Measurements from ENCODE around the gene KRT71. TPM values are rescaled to one million over a fixed set of nuclear protein-coding genes. Genes with fewer than 3 reads are reported as not detected.

Gene KRT71
- total RNA-seq, 4 donors from 2014 or later, result 0.32 to 61.7 (median 1.6) TPM; not detected in 1

DNA sequence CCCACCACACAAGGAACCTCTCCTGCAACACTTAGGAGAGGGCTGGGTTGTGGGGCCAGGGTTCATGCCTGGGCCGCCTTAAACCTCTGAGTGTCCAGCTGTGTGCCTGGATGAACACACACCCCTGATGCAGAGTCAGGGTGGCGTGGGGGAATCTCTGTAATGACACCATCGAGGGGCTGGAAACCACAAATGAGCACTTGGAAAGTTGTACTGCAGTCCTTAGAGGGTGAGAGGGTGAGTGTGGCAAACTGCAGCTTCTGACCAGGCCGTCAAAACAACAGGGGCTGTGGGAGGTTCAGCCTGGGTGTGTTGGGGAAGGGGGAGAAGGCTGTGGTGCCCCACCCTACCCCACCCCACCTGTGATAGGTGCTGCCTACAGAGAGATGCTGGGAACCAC lies 20.3 kb downstream of the KRT71 start:
- intact Hi-C loops (cut with DNase I; ENCODE audit: low total_unique reads), result no loop called here
- no peak for DNase-seq (ENCODE audit: low spot score in 2 of 2)
- TF ChIP-seq POLR2A (IDR thresholded peaks at IDR 0.05), result no peak
- TF ChIP-seq, protein P1, sequence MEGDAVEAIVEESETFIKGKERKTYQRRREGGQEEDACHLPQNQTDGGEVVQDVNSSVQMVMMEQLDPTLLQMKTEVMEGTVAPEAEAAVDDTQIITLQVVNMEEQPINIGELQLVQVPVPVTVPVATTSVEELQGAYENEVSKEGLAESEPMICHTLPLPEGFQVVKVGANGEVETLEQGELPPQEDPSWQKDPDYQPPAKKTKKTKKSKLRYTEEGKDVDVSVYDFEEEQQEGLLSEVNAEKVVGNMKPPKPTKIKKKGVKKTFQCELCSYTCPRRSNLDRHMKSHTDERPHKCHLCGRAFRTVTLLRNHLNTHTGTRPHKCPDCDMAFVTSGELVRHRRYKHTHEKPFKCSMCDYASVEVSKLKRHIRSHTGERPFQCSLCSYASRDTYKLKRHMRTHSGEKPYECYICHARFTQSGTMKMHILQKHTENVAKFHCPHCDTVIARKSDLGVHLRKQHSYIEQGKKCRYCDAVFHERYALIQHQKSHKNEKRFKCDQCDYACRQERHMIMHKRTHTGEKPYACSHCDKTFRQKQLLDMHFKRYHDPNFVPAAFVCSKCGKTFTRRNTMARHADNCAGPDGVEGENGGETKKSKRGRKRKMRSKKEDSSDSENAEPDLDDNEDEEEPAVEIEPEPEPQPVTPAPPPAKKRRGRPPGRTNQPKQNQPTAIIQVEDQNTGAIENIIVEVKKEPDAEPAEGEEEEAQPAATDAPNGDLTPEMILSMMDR (IDR thresholded peaks at IDR 0.05), result no peak
- WGBS, 2 donors, result 77 to 81% methylated on average over 4 of the region's 4 CpGs
- no peak overlapping the region for H3K4me3 ChIP-seq (ENCODE audit: low read depth, poor library complexity, severe bottlenecking)

DNA sequence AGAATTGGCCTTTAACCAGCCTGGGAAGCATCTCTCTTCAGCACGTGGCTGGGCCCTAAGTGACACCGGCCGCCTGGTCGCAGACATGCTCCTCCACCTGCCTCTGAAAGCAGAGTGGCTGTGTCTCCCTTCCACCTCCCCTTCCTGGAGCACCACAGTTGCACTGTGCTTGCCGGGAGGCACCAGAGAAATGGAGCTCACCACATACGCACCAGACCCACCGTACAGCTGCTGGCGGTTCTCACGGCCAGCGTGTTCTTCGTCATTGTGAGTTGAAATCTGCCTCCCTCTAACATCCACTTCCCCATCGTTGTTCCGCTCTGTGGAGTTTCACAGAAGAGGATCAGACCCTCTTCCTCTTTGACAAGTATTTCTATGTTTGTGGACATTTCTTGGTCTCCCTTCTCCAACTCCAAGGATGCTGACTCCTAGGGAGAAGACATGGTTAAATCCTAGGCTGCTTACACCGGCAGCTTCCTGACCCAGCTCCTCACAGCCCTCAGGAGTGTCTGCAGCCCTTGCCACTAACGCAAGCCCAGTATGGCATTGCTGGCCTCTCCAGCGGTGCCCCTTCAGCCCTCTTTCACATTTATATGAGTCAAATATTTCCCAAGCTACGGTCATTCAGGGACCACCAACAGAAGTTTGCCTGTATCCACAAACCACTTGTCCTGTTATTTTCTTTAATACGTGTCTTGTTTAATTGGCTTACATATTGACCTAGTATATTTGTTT lies 21.2 kb downstream of the KRT71 start:
- 90 to 92% methylated on average over 18 of the region's 18 CpGs for WGBS, 2 donors
- intact Hi-C loops (cut with DNase I; ENCODE audit: low total_unique reads), result no loop called here
- no peak for DNase-seq (ENCODE audit: low spot score in 2 of 2)
- TF ChIP-seq, protein P1 (IDR thresholded peaks at IDR 0.05), result no peak
- no peak for TF ChIP-seq POLR2A (IDR thresholded peaks at IDR 0.05)
- no peak overlapping the region for H3K4me3 ChIP-seq (ENCODE audit: low read depth, poor library complexity, severe bottlenecking)

DNA sequence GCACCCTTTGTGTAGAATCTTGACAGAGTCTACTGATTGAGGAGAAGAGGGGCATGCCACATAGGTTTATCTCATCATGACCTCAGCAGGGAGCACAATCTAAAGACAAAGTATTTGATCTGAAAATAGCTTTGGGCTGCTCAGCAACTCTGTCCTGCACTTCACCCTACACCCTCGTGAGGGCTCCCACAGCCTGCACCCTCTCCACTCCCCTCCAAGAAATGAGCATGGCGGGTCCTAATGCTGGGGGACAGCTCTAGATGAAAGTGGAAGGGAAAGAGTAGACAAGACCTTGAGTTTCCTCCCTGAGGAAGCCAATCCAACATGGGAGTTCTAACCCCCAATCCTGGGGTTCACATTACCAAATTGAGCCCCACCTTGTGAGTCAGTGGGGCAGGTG lies 22.0 kb downstream of the KRT71 start:
- intact Hi-C loops (cut with DNase I; ENCODE audit: low total_unique reads), result no loop called here
- TF ChIP-seq, protein P1 (IDR thresholded peaks at IDR 0.05), result no peak
- no peak for TF ChIP-seq POLR2A (IDR thresholded peaks at IDR 0.05)
- H3K4me3 ChIP-seq (ENCODE audit: low read depth, poor library complexity, severe bottlenecking), result no peak overlapping the region
- DNase-seq (ENCODE audit: low spot score in 2 of 2), result peak in 1 of 2 donors; percentile 77
- 91 to 94% methylated on average over 2 of the region's 2 CpGs for WGBS, 2 donors

DNA sequence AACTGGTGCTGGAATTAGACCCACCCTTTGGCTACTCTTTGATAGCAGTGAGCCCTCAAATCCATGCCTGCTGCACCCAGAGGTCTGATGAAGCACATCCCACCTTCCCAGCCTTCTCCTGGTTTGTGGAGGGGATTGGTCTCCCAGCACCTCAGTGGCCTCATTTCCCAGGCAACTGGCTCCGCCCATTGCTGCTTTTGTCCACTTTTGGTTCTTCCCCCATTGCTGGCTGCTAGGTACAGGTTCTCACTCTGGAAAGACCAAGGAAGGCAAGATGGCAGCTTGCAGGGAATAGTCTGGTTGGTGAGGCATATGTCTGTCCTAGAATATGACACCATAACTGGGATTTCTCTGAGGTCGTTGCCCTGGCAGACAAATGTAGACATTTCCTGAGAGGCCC lies 22.6 kb downstream of the KRT71 start:
- no peak for TF ChIP-seq POLR2A (IDR thresholded peaks at IDR 0.05)
- TF ChIP-seq, protein P1 (IDR thresholded peaks at IDR 0.05), result no peak
- peak in 1 of 2 donors; percentile 72 for DNase-seq (ENCODE audit: low spot score in 2 of 2)
- intact Hi-C loops (cut with DNase I; ENCODE audit: low total_unique reads), result no loop called here
- 81 to 87% methylated on average over 2 of the region's 2 CpGs for WGBS, 2 donors
- H3K4me3 ChIP-seq (ENCODE audit: low read depth, poor library complexity, severe bottlenecking), result no peak overlapping the region

DNA sequence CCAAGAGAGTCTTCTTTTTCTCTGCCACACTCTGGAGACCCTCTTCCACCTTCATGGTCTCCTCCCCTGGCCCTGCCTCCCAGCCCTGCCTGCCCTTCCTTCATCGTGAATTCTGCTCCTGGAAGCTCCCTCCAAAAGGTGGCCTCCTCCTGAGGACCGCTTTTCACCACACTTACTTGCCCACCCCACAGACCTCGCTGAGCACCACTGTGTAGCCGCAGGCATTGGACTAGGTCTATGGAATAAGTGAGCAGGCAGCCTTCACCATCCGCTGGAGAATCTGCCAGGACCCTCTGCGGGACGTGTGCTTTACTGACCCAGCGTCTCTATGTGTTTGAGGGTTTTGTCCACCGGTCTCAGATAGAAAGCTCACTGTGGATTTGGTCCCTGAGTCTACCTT lies 23.1 kb downstream of the KRT71 start:
- H3K4me3 ChIP-seq (ENCODE audit: low read depth, poor library complexity, severe bottlenecking), result no peak overlapping the region
- 87 to 96% methylated on average over 9 of the region's 9 CpGs for WGBS, 2 donors
- intact Hi-C loops (cut with DNase I; ENCODE audit: low total_unique reads), result no loop called here
- peak in 1 of 2 donors; percentile 60 for DNase-seq (ENCODE audit: low spot score in 2 of 2)
- TF ChIP-seq, protein P1 (IDR thresholded peaks at IDR 0.05), result no peak
- TF ChIP-seq POLR2A (IDR thresholded peaks at IDR 0.05), result no peak

DNA sequence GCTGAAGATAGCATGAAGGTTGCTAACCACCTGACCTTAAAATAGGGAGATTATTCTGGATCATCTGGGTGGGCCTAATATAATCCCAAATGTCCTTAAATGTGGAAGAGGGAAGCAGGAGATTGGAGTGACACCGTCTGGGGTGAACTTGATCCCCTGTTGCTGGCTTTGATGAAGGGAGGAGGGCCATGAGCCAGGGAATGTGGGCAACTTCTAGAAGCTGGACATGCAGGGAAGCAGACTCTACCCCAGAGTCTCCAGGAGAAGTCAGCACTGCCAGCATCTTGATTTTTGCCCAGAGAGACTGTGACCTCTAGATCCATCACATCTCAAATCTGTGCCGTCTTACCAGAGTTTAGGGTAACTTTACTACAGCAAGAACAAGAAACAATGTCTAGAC lies 23.5 kb downstream of the KRT71 start:
- H3K4me3 ChIP-seq (ENCODE audit: low read depth, poor library complexity, severe bottlenecking), result no peak overlapping the region
- WGBS, 2 donors, result 92 to 97% methylated on average over 2 of the region's 2 CpGs
- TF ChIP-seq, protein P1 (IDR thresholded peaks at IDR 0.05), result no peak
- TF ChIP-seq POLR2A (IDR thresholded peaks at IDR 0.05), result no peak
- intact Hi-C loops (cut with DNase I; ENCODE audit: low total_unique reads), result no loop called here
- peak in 1 of 2 donors; percentile 52 for DNase-seq (ENCODE audit: low spot score in 2 of 2)
